Neutrophil (primary cell): ENCODE results near the gene CAMK1D.

Source experiments
- H3K27ac ChIP-seq: fragments of 200-600 bp; sonication (generic); 2 replicates; pipeline ENCODE4 v1.5.1; 2016; ENCODE audit warnings: mild to moderate bottlenecking, moderate library complexity
- H3K27me3 ChIP-seq: fragments of 200-600 bp; sonication (generic); 2 replicates; pipeline ENCODE4 v1.6.0; 2016; ENCODE audit warnings: mild to moderate bottlenecking
- H3K36me3 ChIP-seq: fragments of 200-600 bp; sonication (generic); 2 replicates; pipeline ENCODE4 v1.5.1; 2017
- H3K4me1 ChIP-seq, 2 experiments: fragments of 200-600 bp in 1 of 2; sonication (generic) in 1 of 2; 1 replicate in 1 of 2; 2 replicates in 1 of 2; pipeline versions ENCODE4 v1.5.1 to v1.6.1; 2013 to 2016; ENCODE audit warnings: low read depth in 1 of 2, low read length in 1 of 2, mild to moderate bottlenecking in 1 of 2, moderate library complexity in 1 of 2; ENCODE audit not compliant: control insufficient read depth in 1 of 2, insufficient read depth in 1 of 2
- H3K4me3 ChIP-seq, 2 experiments: fragments of 200-600 bp in 1 of 2; sonication (generic) in 1 of 2; 1 replicate in 1 of 2; 2 replicates in 1 of 2; pipeline ENCODE4 v1.5.1; 2013 to 2016; ENCODE audit warnings: low read depth in 1 of 2, low read length in 1 of 2, mild to moderate bottlenecking in 1 of 2, moderate library complexity in 1 of 2
- H3K9me3 ChIP-seq: fragments of 200-600 bp; sonication (generic); 2 replicates; pipeline ENCODE4 v1.5.1; 2016
- CTCF ChIP-seq: fragments of 200-600 bp; sonication (generic); IDR thresholded peaks from 2 replicates; pipeline ENCODE4 v1.5.1; 2016; ENCODE audit warnings: antibody characterized with exemption

CAMK1D gene

GRCh38 chr10:12406764-12407400 lies 57.5 kb downstream of the CAMK1D start:
- Histone ChIP-seq H3K27me3 (no peaks in the 10 kb centered on the region), H3K36me3 (no peaks in the 10 kb centered on the region), H3K9me3 (no peaks in the 10 kb centered on the region), H3K27ac (no peak overlapping the region), H3K4me1 (no peaks in the 10 kb centered on the region), H3K4me3 (no peak overlapping the region)
- TF ChIP-seq CTCF, result no peak

- no peak overlapping the region for H3K27ac ChIP-seq
- no peaks in the 10 kb centered on the region for H3K36me3 ChIP-seq
- no peak overlapping the region for H3K4me3 ChIP-seq
- TF ChIP-seq CTCF, result no peak
- no peaks in the 10 kb centered on the region for H3K9me3 ChIP-seq
- H3K27me3 ChIP-seq, result no peaks in the 10 kb centered on the region
- H3K4me1 ChIP-seq, result no peaks in the 10 kb centered on the region
Observed at GRCh38 chr10:12408472-12408871, 59.1 kb downstream of the CAMK1D start.

- H3K36me3 ChIP-seq, result no peaks in the 10 kb centered on the region
- no peak overlapping the region for H3K27ac ChIP-seq
- H3K4me3 ChIP-seq, result no peak overlapping the region
- H3K4me1 ChIP-seq, result no peaks in the 10 kb centered on the region
- H3K9me3 ChIP-seq, result no peaks in the 10 kb centered on the region
- H3K27me3 ChIP-seq, result no peaks in the 10 kb centered on the region
- no peak for TF ChIP-seq CTCF
Observed at GRCh38 chr10:12409161-12409560, 59.8 kb downstream of the CAMK1D start.

- TF ChIP-seq CTCF, result no peak
- Histone ChIP-seq H3K4me3 (no peak overlapping the region), H3K27me3 (no peaks in the 10 kb centered on the region), H3K9me3 (no peaks in the 10 kb centered on the region), H3K27ac (no peak overlapping the region), H3K36me3 (no peaks in the 10 kb centered on the region), H3K4me1 (no peaks in the 10 kb centered on the region)
Observed at GRCh38 chr10:12409613-12410012, 60.3 kb downstream of the CAMK1D start.

GRCh38 chr10:12412666-12413368 lies 63.5 kb downstream of the CAMK1D start:
- peaks cover 8% of the 10 kb centered on the region for H3K27me3 ChIP-seq
- TF ChIP-seq CTCF, result no peak
- H3K4me1 ChIP-seq, result no peaks in the 10 kb centered on the region
- H3K4me3 ChIP-seq, result no peak overlapping the region
- no peaks in the 10 kb centered on the region for H3K36me3 ChIP-seq
- no peaks in the 10 kb centered on the region for H3K9me3 ChIP-seq
- no peak overlapping the region for H3K27ac ChIP-seq
